ENCODE measurements around the gene SIAH1.

DNA sequence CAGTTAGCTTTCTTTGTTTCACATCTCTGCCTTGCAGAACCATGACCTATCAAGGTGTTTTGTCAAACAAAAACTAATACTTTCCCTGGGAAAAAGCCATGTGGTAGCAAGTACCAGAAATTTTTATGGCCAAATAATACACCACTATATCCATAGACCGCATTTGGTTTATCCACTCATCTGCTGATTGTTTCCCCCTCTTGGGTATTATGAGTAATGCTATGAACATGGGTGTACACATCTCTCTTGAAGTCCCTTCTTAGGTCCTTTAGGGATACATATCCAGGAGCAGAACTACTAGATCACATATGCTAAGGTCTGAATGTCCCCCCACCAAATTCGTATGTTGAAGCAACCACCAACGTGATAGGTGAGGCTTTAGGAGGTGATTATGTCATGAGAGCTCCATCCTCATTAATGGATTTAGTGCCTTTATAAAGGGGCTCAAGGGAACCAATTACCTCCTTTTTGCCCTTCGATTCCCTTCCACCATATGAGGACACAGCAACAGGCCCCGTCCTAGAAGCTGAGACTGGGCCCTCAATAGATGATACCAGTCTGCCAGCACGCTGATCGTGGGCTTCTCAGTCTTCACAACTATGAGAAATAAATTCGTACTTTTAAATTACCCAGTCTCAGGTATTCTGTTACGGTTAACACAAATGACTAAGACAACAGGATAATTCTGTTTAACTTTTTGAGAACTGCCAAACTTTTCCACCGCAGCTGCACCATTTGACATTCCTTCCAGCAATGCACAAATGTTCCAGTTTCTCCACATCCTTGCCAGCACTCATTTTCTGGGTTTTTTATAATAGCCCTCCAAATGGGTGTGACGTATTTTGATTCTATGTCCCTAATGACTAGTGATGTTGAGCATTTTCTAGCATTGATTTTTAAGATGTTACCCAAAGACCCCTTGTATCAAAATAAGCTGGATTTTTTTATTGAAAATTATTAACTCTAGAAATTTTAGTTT lies 30.0 kb downstream of the SIAH1 start:
- TF ChIP-seq, protein P1, sequence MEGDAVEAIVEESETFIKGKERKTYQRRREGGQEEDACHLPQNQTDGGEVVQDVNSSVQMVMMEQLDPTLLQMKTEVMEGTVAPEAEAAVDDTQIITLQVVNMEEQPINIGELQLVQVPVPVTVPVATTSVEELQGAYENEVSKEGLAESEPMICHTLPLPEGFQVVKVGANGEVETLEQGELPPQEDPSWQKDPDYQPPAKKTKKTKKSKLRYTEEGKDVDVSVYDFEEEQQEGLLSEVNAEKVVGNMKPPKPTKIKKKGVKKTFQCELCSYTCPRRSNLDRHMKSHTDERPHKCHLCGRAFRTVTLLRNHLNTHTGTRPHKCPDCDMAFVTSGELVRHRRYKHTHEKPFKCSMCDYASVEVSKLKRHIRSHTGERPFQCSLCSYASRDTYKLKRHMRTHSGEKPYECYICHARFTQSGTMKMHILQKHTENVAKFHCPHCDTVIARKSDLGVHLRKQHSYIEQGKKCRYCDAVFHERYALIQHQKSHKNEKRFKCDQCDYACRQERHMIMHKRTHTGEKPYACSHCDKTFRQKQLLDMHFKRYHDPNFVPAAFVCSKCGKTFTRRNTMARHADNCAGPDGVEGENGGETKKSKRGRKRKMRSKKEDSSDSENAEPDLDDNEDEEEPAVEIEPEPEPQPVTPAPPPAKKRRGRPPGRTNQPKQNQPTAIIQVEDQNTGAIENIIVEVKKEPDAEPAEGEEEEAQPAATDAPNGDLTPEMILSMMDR (IDR thresholded peaks at IDR 0.05) = no peak
- TF ChIP-seq EZH2 (IDR thresholded peaks at IDR 0.05) (no peak), EZH2phosphoT487 (IDR thresholded peaks at IDR 0.05) (no peak)
